Measurements from ENCODE around the gene HSF5.

GRCh38 chr17:58416937-58417299 is 71.3 kb downstream of the HSF5 start:
- TF ChIP-seq CTCF (IDR thresholded peaks at IDR 0.05; ENCODE audit: borderline replicate concordance, extremely low read depth, low read length, poor library complexity, severe bottlenecking): no peak
- no peak for TF ChIP-seq EZH2 (IDR thresholded peaks at IDR 0.05; ENCODE audit: borderline replicate concordance, low read depth, low read length, severe bottlenecking)

Data from DND-41 (cell line).